Measurements from ENCODE around the gene FGF7. TPM values are rescaled to one million over a fixed set of nuclear protein-coding genes. Genes with fewer than 3 reads are reported as not detected.

Gene FGF7
- total RNA-seq, 1 experiment from 2014 or later, result not detected

- Histone ChIP-seq H3K4me1 (ENCODE audit: insufficient read depth, low read length) (no peaks in the 10 kb centered on the region; the same call in 1 of the 2 replicates), H3K27me3 (ENCODE audit: insufficient read depth, low read length) (no peaks in the 10 kb centered on the region), H3K23me2 (ENCODE audit: insufficient read length, low read depth, low read length, poor library complexity, severe bottlenecking) (no peaks in the 10 kb centered on the region), H2BK5ac (ENCODE audit: insufficient read length, low read length) (no peak overlapping the region), H3K14ac (ENCODE audit: insufficient read depth, low read length) (no peak overlapping the region), H2AFZ (ENCODE audit: low read length) (no peak overlapping the region), H2BK12ac (ENCODE audit: insufficient read length, low read depth, low read length) (no peak overlapping the region), H2AK5ac (ENCODE audit: insufficient read length, low read length) (no peak overlapping the region), H4K8ac (replicated peaks; ENCODE audit: insufficient read length, low read depth, low read length) (no peak overlapping the region), H2BK120ac (ENCODE audit: low read depth, low read length, poor library complexity, severe bottlenecking) (no peak overlapping the region), H3K56ac (ENCODE audit: insufficient read length, low read depth, low read length) (no peak overlapping the region), H3K9me3 (ENCODE audit: control insufficient read depth, low read depth, low read length) (no peaks in the 10 kb centered on the region), H3K4me2 (ENCODE audit: insufficient read depth, insufficient read length, low read length) (no peak overlapping the region), H3K79me2 (ENCODE audit: insufficient read depth, low read length) (no peaks in the 10 kb centered on the region), H3K23ac (ENCODE audit: insufficient read length, low read depth, low read length) (no peak overlapping the region), H4K20me1 (ENCODE audit: control insufficient read depth, insufficient read depth, insufficient read length) (no peaks in the 10 kb centered on the region), H3K79me1 (ENCODE audit: insufficient read depth, low read depth, low read length, poor library complexity, severe bottlenecking) (no peaks in the 10 kb centered on the region), H4K91ac (ENCODE audit: insufficient read length, low read depth, low read length) (no peak overlapping the region), H3K18ac (ENCODE audit: insufficient read length, low read depth, low read length) (no peak overlapping the region), H2BK15ac (ENCODE audit: low read depth, low read length) (no peak overlapping the region), H3K4ac (ENCODE audit: low read depth, low read length) (no peak overlapping the region), H3K9ac (ENCODE audit: extremely low read depth, insufficient read length, low read length) (no peak overlapping the region), H2BK20ac (ENCODE audit: low read depth, low read length, poor library complexity, severe bottlenecking) (no peak overlapping the region), H3K27ac (ENCODE audit: insufficient read length, low read depth, low read length) (no peak overlapping the region), H4K5ac (ENCODE audit: insufficient read length, low read depth, low read length) (no peak overlapping the region), H3T11ph (ENCODE audit: low read length) (no peak overlapping the region)
- no peak for DNase-seq
- Mint-ChIP-seq H3K36me3 (ENCODE audit: insufficient read depth in 1 of 3, low read depth in 3 of 3) (no peaks in the 10 kb centered on the region), H3K27ac (no peak overlapping the region), H3K4me1 (peaks cover 11 to 13% of the 10 kb centered on the region in 2 experiments), H3K4me3 (no peak overlapping the region), H3K9me3 (no peaks in the 10 kb centered on the region), H3K27me3 (ENCODE audit: low read depth) (no peaks in the 10 kb centered on the region)
- TF ChIP-seq CTCF (conservative IDR thresholded peaks at IDR 0.05), result no peak
Measured at GRCh38 chr15:49441356-49441755, 18.3 kb downstream of the FGF7 start.
